ENCODE results near the gene UNC5C. TPM values are rescaled to one million over a fixed set of nuclear protein-coding genes. Genes with fewer than 3 reads are reported as not detected.

Gene UNC5C
- total RNA-seq, 4 donors from 2014 or later: 1.6 to 4.4 (median 3.2) TPM

DNA sequence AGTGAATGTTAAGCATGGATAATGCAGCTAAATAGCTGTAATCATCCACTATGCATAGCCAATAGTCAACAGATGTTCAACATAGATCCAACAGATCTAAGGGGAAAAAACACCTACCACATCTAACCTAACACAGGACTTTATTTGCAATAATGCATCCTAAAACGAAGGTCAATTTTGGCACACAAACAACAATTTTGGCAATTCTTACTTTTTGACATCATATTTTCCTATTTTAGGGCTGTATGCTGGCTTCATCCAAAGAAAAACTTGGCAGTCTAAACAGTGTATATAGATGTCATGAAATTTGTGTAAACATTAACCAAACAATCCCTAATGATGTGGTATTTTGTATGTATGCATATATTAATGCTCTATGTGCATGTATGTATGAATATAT lies 33.2 kb downstream of the UNC5C start:
- 11 to 33% methylated on average over 1 of the region's 1 CpG for WGBS, 2 donors (ENCODE audit: low coverage in 1 of 2)
- Histone ChIP-seq H3K9me3 (no peaks in the 10 kb centered on the region), H3K4me3 (no peak overlapping the region), H3K4me1 (no peaks in the 10 kb centered on the region), H3K27me3 (no peaks in the 10 kb centered on the region), H3K27ac (no peak overlapping the region), H3K36me3 (no peaks in the 10 kb centered on the region)
- TF ChIP-seq, protein P1, sequence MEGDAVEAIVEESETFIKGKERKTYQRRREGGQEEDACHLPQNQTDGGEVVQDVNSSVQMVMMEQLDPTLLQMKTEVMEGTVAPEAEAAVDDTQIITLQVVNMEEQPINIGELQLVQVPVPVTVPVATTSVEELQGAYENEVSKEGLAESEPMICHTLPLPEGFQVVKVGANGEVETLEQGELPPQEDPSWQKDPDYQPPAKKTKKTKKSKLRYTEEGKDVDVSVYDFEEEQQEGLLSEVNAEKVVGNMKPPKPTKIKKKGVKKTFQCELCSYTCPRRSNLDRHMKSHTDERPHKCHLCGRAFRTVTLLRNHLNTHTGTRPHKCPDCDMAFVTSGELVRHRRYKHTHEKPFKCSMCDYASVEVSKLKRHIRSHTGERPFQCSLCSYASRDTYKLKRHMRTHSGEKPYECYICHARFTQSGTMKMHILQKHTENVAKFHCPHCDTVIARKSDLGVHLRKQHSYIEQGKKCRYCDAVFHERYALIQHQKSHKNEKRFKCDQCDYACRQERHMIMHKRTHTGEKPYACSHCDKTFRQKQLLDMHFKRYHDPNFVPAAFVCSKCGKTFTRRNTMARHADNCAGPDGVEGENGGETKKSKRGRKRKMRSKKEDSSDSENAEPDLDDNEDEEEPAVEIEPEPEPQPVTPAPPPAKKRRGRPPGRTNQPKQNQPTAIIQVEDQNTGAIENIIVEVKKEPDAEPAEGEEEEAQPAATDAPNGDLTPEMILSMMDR (IDR thresholded peaks at IDR 0.05): no peak
- TF ChIP-seq POLR2AphosphoS5 (IDR thresholded peaks at IDR 0.05) (no peak), EP300 (IDR thresholded peaks at IDR 0.05) (no peak), POLR2A (IDR thresholded peaks at IDR 0.05) (no peak)
- no peak for ATAC-seq

DNA sequence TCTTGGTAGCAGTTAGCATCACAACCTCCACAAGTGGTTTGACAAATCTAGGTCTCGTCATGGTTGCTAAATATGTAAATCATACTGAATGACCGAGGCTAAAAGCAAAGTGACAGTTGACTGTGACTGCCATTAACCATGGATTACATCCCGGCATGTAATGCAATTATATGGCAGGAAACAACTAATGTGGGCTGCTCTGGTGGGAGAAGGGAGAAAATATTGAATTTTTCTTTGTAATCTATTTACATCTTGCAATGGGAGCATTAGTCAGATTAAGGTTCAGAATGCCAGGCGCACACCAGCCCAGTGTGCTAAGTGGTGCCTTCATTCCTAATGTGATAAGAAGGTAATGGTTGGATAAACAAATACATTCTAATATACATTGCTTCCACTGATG lies 35.8 kb downstream of the UNC5C start:
- H3K4me3 ChIP-seq: no peak overlapping the region
- 87 to 97% methylated on average over 3 to 4 of the region's 4 CpGs for WGBS, 2 donors (ENCODE audit: low coverage in 1 of 2)
- H3K4me1 ChIP-seq: no peaks in the 10 kb centered on the region
- H3K27me3 ChIP-seq: no peaks in the 10 kb centered on the region
- H3K9me3 ChIP-seq: no peaks in the 10 kb centered on the region
- H3K36me3 ChIP-seq: no peaks in the 10 kb centered on the region
- H3K27ac ChIP-seq: no peak overlapping the region
- no peak for TF ChIP-seq EP300 (IDR thresholded peaks at IDR 0.05)
- TF ChIP-seq POLR2A (IDR thresholded peaks at IDR 0.05): no peak
- TF ChIP-seq, protein P1 (IDR thresholded peaks at IDR 0.05): no peak
- TF ChIP-seq POLR2AphosphoS5 (IDR thresholded peaks at IDR 0.05): no peak
- no peak for ATAC-seq

DNA sequence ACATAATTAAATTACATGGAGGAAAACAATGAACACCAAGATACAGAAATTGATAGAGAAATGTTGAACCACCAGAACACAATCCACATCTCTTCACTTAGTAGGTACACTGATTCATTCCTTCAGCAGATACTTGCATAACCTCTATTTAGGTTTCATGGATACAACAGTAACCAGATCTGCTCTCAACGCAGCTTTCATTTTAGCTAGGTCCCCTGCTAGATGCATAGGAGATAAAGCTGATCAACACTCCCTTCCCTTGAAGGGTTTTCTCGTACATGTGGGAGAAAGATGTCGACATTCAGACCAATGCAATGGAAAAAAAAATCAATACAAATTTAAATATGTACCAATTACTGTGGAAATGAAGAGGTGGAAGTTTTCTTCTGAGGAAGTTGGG lies 37.3 kb downstream of the UNC5C start:
- no peaks in the 10 kb centered on the region for H3K36me3 ChIP-seq
- no peaks in the 10 kb centered on the region for H3K9me3 ChIP-seq
- H3K4me3 ChIP-seq: no peak overlapping the region
- 100% methylated on average over 3 of the region's 3 CpGs; no CpG with 5 or more reads in 1 of the 2 donors for WGBS, 2 donors (ENCODE audit: low coverage in 1 of 2)
- H3K27me3 ChIP-seq: no peaks in the 10 kb centered on the region
- H3K27ac ChIP-seq: no peak overlapping the region
- H3K4me1 ChIP-seq: no peaks in the 10 kb centered on the region
- ATAC-seq: no peak
- TF ChIP-seq POLR2A (IDR thresholded peaks at IDR 0.05) (no peak), POLR2AphosphoS5 (IDR thresholded peaks at IDR 0.05) (no peak), EP300 (IDR thresholded peaks at IDR 0.05) (no peak)
- TF ChIP-seq, protein P1 (IDR thresholded peaks at IDR 0.05): no peak

DNA sequence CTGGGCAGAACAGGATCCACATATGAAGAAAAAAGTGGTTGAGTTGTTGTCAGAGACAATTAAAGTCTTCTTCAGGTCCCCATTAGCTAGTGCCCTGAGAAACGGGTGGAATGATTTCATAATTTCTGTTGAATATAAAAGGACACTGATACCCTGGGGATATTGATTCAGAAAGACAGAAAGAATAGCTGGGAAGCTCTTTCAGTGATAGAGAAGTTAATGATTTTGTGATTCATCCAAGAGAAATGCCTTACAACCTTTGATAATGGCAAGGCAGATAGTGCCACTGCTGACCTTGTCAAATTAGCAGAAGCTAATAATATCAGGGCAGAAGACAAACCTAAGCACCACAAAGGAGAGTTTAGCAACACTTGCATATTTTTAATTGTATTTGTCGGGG lies 37.9 kb downstream of the UNC5C start:
- Histone ChIP-seq H3K4me1 (peaks cover 0 to under 1% (median 0%) of the 10 kb centered on the region in 3 donors), H3K9me3 (no peaks in the 10 kb centered on the region), H3K4me3 (no peak overlapping the region), H3K27ac (no peak overlapping the region), H3K36me3 (no peaks in the 10 kb centered on the region), H3K27me3 (no peaks in the 10 kb centered on the region)
- WGBS, 2 donors (ENCODE audit: low coverage in 1 of 2): 72 to 92% methylated on average over 1 to 2 of the region's 2 CpGs
- no peak for TF ChIP-seq POLR2A (IDR thresholded peaks at IDR 0.05)
- TF ChIP-seq POLR2AphosphoS5 (IDR thresholded peaks at IDR 0.05): no peak
- no peak for TF ChIP-seq EP300 (IDR thresholded peaks at IDR 0.05)
- TF ChIP-seq, protein P1 (IDR thresholded peaks at IDR 0.05): no peak
- ATAC-seq: no peak

DNA sequence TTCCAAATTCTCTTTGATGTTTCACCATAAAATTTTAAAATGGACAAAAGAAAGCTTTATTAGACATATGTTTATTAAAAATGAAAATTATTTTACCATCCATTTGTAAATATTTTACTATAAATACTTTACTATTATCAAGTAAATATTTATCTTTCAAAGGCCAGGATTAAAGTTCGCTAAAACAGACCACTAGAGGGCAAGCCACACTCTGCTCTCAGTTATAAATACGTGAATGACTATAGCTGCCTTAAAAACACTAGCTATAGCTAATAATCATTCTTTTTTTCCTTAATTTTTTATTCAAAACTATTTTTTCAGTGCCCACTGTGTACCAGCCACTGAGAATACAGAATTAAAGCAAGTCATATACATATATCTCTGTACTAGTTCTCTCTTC lies 38.6 kb downstream of the UNC5C start:
- ATAC-seq: no peak
- WGBS, 2 donors (ENCODE audit: low coverage in 1 of 2): 0 to 10% methylated on average over 2 of the region's 2 CpGs
- H3K27ac ChIP-seq: no peak overlapping the region
- H3K9me3 ChIP-seq: no peaks in the 10 kb centered on the region
- TF ChIP-seq, protein P1 (IDR thresholded peaks at IDR 0.05): peak in 2 of 4 experiments; percentile 35 to 42
- TF ChIP-seq POLR2A (IDR thresholded peaks at IDR 0.05): no peak
- H3K36me3 ChIP-seq: no peaks in the 10 kb centered on the region
- H3K27me3 ChIP-seq: no peaks in the 10 kb centered on the region
- H3K4me3 ChIP-seq: no peak overlapping the region
- H3K4me1 ChIP-seq: peaks cover 0 to 8% (median 0%) of the 10 kb centered on the region in 3 donors
